ENCODE data around the gene ANKLE1. TPM values are rescaled to one million over a fixed set of nuclear protein-coding genes. Genes with fewer than 3 reads are reported as not detected.

The ANKLE1 gene
- total RNA-seq, result 1 to 10 TPM in 3 of 4 donors, under 1 TPM in 1; 0.30 to 2.5 (median 1.5) TPM

- Histone ChIP-seq H3K27ac (no peak within 1 kb of the TSS), H3K36me3 (peaks cover 23% of the 10 kb centered on the region), H3K27me3 (peaks cover 14% of the 10 kb centered on the region), H3K4me3 (peak within 1 kb of the TSS; percentile 44), H3K4me1 (peaks cover 18% of the 10 kb centered on the region), H3K9me3 (no peaks in the 10 kb centered on the region)
- no peak for DNase-seq (ENCODE audit: low spot score in 2 of 2)
- WGBS, result 16% methylated on average over 11 of the region's 75 CpGs
- TF ChIP-seq POLR2A (IDR thresholded peaks at IDR 0.05) (no peak), CTCF (IDR thresholded peaks at IDR 0.05) (no peak), POLR2AphosphoS5 (IDR thresholded peaks at IDR 0.05) (no peak)
Measured at GRCh38 chr19:17281391-17282304, at the start of gene ANKLE1. TSS of gene ANKLE1 (plus strand) at chr19:17281901. CDS start at chr19:17281921, 20 bp downstream.

GRCh38 chr19:17232258-17232657 is 49.4 kb upstream of the ANKLE1 start:
- Histone ChIP-seq H3K27ac (no peak overlapping the region), H3K36me3 (peaks cover 23% of the 10 kb centered on the region), H3K4me3 (no peak overlapping the region), H3K27me3 (no peaks in the 10 kb centered on the region), H3K9me3 (no peaks in the 10 kb centered on the region), H3K4me1 (peaks cover 35% of the 10 kb centered on the region)
- 87% methylated on average over 24 of the region's 25 CpGs for WGBS
- no peak for DNase-seq (ENCODE audit: low spot score in 2 of 2)
- TF ChIP-seq POLR2AphosphoS5 (IDR thresholded peaks at IDR 0.05) (no peak), CTCF (IDR thresholded peaks at IDR 0.05) (no peak), POLR2A (IDR thresholded peaks at IDR 0.05) (no peak), EP300 (IDR thresholded peaks at IDR 0.05) (no peak)

GRCh38 chr19:17234911-17235299 is 46.8 kb upstream of the ANKLE1 start:
- peaks cover 32% of the 10 kb centered on the region for H3K36me3 ChIP-seq
- H3K27me3 ChIP-seq, result no peaks in the 10 kb centered on the region
- no peak for TF ChIP-seq EP300 (IDR thresholded peaks at IDR 0.05)
- no peak for TF ChIP-seq POLR2A (IDR thresholded peaks at IDR 0.05)
- no peak for TF ChIP-seq POLR2AphosphoS5 (IDR thresholded peaks at IDR 0.05)
- no peak for TF ChIP-seq CTCF (IDR thresholded peaks at IDR 0.05)
- 19% methylated on average over 7 of the region's 11 CpGs for WGBS
- peak overlapping the region; percentile 59 for H3K4me3 ChIP-seq
- DNase-seq (ENCODE audit: low spot score in 2 of 2), result no peak
- peaks cover 30% of the 10 kb centered on the region for H3K4me1 ChIP-seq
- peak overlapping the region; percentile 40 for H3K27ac ChIP-seq
- H3K9me3 ChIP-seq, result no peaks in the 10 kb centered on the region

GRCh38 chr19:17235300-17235970 is 46.3 kb upstream of the ANKLE1 start:
- Histone ChIP-seq H3K27ac (peak overlapping the region; percentile 40), H3K27me3 (no peaks in the 10 kb centered on the region), H3K9me3 (no peaks in the 10 kb centered on the region), H3K4me3 (peak overlapping the region; percentile 59), H3K36me3 (peaks cover 37% of the 10 kb centered on the region), H3K4me1 (peaks cover 30% of the 10 kb centered on the region)
- TF ChIP-seq CTCF (IDR thresholded peaks at IDR 0.05) (peak; percentile 19 to 62), EP300 (IDR thresholded peaks at IDR 0.05) (no peak)
- no peak for DNase-seq (ENCODE audit: low spot score in 2 of 2)
- no CpG with 5 or more reads among the region's 80 CpGs for WGBS

Data from suprapubic skin (tissue), 4 donors.